ENCODE data around the gene BEST1. TPM values are rescaled to one million over a fixed set of nuclear protein-coding genes. Genes with fewer than 3 reads are reported as not detected.

Gene BEST1
- total and polyA plus RNA-seq, 2 experiments from 2014 or later: 3.9 to 5.1 TPM

DNA sequence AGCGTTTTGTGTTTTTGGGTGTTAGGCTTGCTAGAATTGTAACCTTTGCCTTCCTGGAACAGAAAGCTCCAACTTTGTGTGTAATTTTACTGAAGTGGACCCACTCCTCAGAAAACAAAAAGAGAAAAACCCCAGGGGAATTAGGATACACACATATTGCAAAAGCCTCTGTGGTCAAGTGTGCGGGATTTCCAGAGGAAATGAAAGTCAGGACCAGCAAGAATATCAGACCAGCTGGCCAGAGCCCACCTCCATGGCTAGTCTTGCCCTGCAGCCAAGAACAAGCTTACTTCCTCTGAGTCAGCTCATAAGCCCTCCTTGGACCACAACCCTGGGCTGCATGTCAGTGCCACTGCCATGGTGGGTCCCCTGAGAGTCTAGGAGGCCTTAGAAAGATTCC lies 54.3 kb downstream of the BEST1 start:
- TF ChIP-seq EZH2phosphoT487 (IDR thresholded peaks at IDR 0.05; ENCODE audit: insufficient read depth, low read depth): no peak
- H3K9me3 ChIP-seq (ENCODE audit: low read depth): peaks cover under 1% of the 10 kb centered on the region

DNA sequence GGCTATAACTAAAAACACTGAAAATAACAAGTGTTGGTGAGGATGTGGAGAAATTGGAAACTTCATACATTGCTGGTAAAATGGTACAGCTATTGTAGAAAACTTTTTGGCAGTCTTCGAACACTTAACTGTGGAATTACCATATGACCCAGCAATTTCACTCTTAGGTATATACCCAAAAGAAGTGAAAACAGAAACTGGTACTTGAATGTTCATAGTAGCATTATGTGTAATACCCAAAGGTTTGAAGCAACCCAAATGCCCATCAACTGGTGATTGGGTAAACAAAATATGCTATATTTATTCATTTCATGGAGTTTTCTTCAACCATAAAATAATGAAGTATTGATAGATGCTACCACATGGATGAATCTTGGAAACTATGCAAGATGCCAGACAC lies 58.0 kb downstream of the BEST1 start:
- Histone ChIP-seq H3K36me3 (ENCODE audit: low read depth) (no peaks in the 10 kb centered on the region), H3K9ac (no peak overlapping the region), H4K20me1 (ENCODE audit: insufficient read depth) (no peaks in the 10 kb centered on the region), H3K4me2 (ENCODE audit: unreplicated experiment) (no peak overlapping the region), H3F3A (ENCODE audit: insufficient read depth) (no peaks in the 10 kb centered on the region; the same call in 1 of the 2 replicates), H3K27ac (no peak overlapping the region), H3K4me3 (no peak overlapping the region), H3K9me2 (ENCODE audit: insufficient read depth) (no peaks in the 10 kb centered on the region), H3K79me2 (ENCODE audit: insufficient read depth) (no peaks in the 10 kb centered on the region), H2AFZ (no peak overlapping the region), H3K27me3 (replicated peaks; ENCODE audit: insufficient read depth) (no peaks in the 10 kb centered on the region), H3K9me3 (ENCODE audit: low read depth) (no peaks in the 10 kb centered on the region), H3K4me1 (ENCODE audit: insufficient read depth) (peaks cover 10% of the 10 kb centered on the region)
- no peak for DNase-seq
- 84 to 89% methylated on average over 1 of the region's 1 CpG for WGBS, 2 experiments (ENCODE audit: low coverage in 1 of 2, low lambda C conversion rate in 2 of 2, missing lambda C conversion rate in 2 of 2)
- no peak for TF ChIP-seq EZH2phosphoT487 (IDR thresholded peaks at IDR 0.05; ENCODE audit: insufficient read depth, low read depth)
- TF ChIP-seq EZH2 (IDR thresholded peaks at IDR 0.05; ENCODE audit: insufficient read depth, poor library complexity, severe bottlenecking): no peak
- in situ Hi-C loops (cut with MboI): no loop called here

More for the DNA sequence above, 54.3 kb downstream of the BEST1 start:
- Histone ChIP-seq H3K27me3 (replicated peaks; ENCODE audit: insufficient read depth) (no peaks in the 10 kb centered on the region), H3K9me2 (ENCODE audit: insufficient read depth) (no peaks in the 10 kb centered on the region), H3K4me2 (ENCODE audit: unreplicated experiment) (no peak overlapping the region), H2AFZ (no peak overlapping the region), H3K79me2 (ENCODE audit: insufficient read depth) (no peaks in the 10 kb centered on the region), H4K20me1 (ENCODE audit: insufficient read depth) (no peaks in the 10 kb centered on the region), H3K9ac (no peak overlapping the region), H3K27ac (no peak overlapping the region), H3K36me3 (ENCODE audit: low read depth) (no peaks in the 10 kb centered on the region), H3F3A (ENCODE audit: insufficient read depth) (no peaks in the 10 kb centered on the region; the same call in 1 of the 2 replicates), H3K4me1 (ENCODE audit: insufficient read depth) (no peaks in the 10 kb centered on the region), H3K4me3 (no peak overlapping the region)
- in situ Hi-C loops (cut with MboI): no loop called here
- WGBS, 2 experiments (ENCODE audit: low coverage in 1 of 2, low lambda C conversion rate in 2 of 2, missing lambda C conversion rate in 2 of 2): 53 to 55% methylated on average over 2 of the region's 2 CpGs
- DNase-seq: peak; percentile 47

DNA sequence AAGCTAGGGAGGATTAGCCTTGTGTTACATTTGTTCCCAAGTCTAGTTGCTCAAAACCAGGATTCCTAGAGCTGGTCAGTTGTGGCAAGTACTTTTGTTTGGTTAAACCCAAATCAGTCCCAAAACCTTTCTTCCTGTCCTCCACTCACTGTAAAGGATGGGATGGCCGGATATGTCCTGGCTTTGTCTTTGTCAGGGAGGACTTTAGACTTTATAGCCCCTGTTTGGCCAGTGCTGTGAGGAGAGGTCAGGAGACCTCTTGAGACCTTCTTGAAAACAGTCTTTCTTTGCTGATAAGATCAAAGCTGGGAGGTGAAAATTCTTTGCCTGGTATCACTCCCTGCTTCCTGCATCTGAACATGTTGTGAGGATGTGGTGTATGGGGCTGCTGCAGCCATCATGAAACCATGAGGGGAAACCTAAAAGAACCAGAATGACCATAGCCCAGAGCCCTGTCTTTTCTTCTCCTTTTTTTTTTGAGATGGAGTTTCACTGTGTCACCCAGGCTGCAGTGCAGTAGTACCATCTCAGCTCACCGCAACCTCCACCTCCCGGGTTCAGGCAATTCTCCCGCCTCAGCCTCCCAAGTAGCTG lies 60.9 kb downstream of the BEST1 start:
- no peaks in the 10 kb centered on the region for H3K79me2 ChIP-seq (ENCODE audit: insufficient read depth)
- WGBS, 2 experiments (ENCODE audit: low coverage in 1 of 2, low lambda C conversion rate in 2 of 2, missing lambda C conversion rate in 2 of 2): 99 to 100% methylated on average over 3 to 4 of the region's 4 CpGs

DNA sequence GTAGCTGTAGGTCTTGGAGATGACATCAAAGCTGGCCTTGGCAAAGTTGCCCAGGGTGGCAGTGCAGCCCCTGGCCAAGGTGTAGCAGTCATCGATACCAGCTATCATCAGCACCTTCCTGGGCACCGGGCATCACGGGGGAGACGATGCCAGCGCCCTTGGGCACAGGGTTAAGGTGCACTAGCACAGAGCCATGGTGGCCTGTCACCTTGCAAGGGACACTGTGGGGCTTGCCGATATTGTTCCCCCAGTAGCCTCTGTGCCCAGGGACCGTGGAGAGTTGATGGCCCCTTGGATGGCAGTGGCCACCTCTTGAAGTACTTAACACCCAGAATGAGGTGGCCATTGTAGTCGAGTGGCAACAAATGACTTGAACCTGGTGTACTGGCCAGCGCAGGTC lies 61.7 kb downstream of the BEST1 start:
- WGBS, 2 experiments (ENCODE audit: low coverage in 1 of 2, low lambda C conversion rate in 2 of 2, missing lambda C conversion rate in 2 of 2): 90% methylated on average over 9 of the region's 9 CpGs
- Histone ChIP-seq H3K27me3 (replicated peaks; ENCODE audit: insufficient read depth) (no peaks in the 10 kb centered on the region), H3K4me2 (ENCODE audit: unreplicated experiment) (no peak overlapping the region), H3K27ac (no peak overlapping the region), H3K79me2 (ENCODE audit: insufficient read depth) (no peaks in the 10 kb centered on the region), H4K20me1 (ENCODE audit: insufficient read depth) (no peaks in the 10 kb centered on the region), H3K9me3 (ENCODE audit: low read depth) (no peaks in the 10 kb centered on the region), H2AFZ (no peak overlapping the region), H3F3A (ENCODE audit: insufficient read depth) (peaks cover 3% of the 10 kb centered on the region; the same call in 1 of the 2 replicates), H3K36me3 (ENCODE audit: low read depth) (no peaks in the 10 kb centered on the region), H3K4me3 (no peak overlapping the region), H3K4me1 (ENCODE audit: insufficient read depth) (peaks cover 17% of the 10 kb centered on the region), H3K9ac (no peak overlapping the region), H3K9me2 (ENCODE audit: insufficient read depth) (no peaks in the 10 kb centered on the region)
- TF ChIP-seq EZH2phosphoT487 (IDR thresholded peaks at IDR 0.05; ENCODE audit: insufficient read depth, low read depth) (no peak), EZH2 (IDR thresholded peaks at IDR 0.05; ENCODE audit: insufficient read depth, poor library complexity, severe bottlenecking) (no peak)
- DNase-seq: no peak
- in situ Hi-C loops (cut with MboI): no loop called here

More for the DNA sequence above, 60.9 kb downstream of the BEST1 start:
- no peak for DNase-seq
- no peaks in the 10 kb centered on the region for H3K9me2 ChIP-seq (ENCODE audit: insufficient read depth)
- H3K9me3 ChIP-seq (ENCODE audit: low read depth): no peaks in the 10 kb centered on the region
- peaks cover 17% of the 10 kb centered on the region for H3K4me1 ChIP-seq (ENCODE audit: insufficient read depth)
- H3F3A ChIP-seq (ENCODE audit: insufficient read depth): peaks cover 3% of the 10 kb centered on the region; the same call in 1 of the 2 replicates
- H3K4me2 ChIP-seq (ENCODE audit: unreplicated experiment): no peak overlapping the region
- no peak overlapping the region for H3K4me3 ChIP-seq
- TF ChIP-seq EZH2phosphoT487 (IDR thresholded peaks at IDR 0.05; ENCODE audit: insufficient read depth, low read depth): no peak
- no peak for TF ChIP-seq EZH2 (IDR thresholded peaks at IDR 0.05; ENCODE audit: insufficient read depth, poor library complexity, severe bottlenecking)
- no peaks in the 10 kb centered on the region for H4K20me1 ChIP-seq (ENCODE audit: insufficient read depth)
- no peak overlapping the region for H2AFZ ChIP-seq
- H3K27me3 ChIP-seq (replicated peaks; ENCODE audit: insufficient read depth): no peaks in the 10 kb centered on the region
- H3K9ac ChIP-seq: no peak overlapping the region
- in situ Hi-C loops (cut with MboI): no loop called here
- H3K36me3 ChIP-seq (ENCODE audit: low read depth): no peaks in the 10 kb centered on the region
- no peak overlapping the region for H3K27ac ChIP-seq

Data from GM23248 (cell line).